Measurements from ENCODE around the gene ABCA13. TPM values are rescaled to one million over a fixed set of nuclear protein-coding genes. Genes with fewer than 3 reads are reported as not detected.

ABCA13 gene
- polyA plus RNA-seq, 1 experiment, result 0.05 TPM

GRCh38 chr7:48321319-48322010 is 150.2 kb downstream of the ABCA13 start:
- H3K27ac ChIP-seq (ENCODE audit: low read depth, low read length), result no peak overlapping the region
- H3K9me3 ChIP-seq (ENCODE audit: control insufficient read depth, insufficient read depth, low read length), result peaks cover 4% of the 10 kb centered on the region; the same call in 1 of the 2 replicates
- POLR2A ChIA-PET, result no interaction called here
- CTCF ChIA-PET, result no interaction called here
- TF ChIP-seq, protein P1, sequence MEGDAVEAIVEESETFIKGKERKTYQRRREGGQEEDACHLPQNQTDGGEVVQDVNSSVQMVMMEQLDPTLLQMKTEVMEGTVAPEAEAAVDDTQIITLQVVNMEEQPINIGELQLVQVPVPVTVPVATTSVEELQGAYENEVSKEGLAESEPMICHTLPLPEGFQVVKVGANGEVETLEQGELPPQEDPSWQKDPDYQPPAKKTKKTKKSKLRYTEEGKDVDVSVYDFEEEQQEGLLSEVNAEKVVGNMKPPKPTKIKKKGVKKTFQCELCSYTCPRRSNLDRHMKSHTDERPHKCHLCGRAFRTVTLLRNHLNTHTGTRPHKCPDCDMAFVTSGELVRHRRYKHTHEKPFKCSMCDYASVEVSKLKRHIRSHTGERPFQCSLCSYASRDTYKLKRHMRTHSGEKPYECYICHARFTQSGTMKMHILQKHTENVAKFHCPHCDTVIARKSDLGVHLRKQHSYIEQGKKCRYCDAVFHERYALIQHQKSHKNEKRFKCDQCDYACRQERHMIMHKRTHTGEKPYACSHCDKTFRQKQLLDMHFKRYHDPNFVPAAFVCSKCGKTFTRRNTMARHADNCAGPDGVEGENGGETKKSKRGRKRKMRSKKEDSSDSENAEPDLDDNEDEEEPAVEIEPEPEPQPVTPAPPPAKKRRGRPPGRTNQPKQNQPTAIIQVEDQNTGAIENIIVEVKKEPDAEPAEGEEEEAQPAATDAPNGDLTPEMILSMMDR (IDR thresholded peaks at IDR 0.05; ENCODE audit: low read depth, low read length), result no peak
- no peak overlapping the region for H3K4me3 ChIP-seq (ENCODE audit: low read depth, low read length)
- H3K27me3 ChIP-seq (ENCODE audit: control insufficient read depth, insufficient read depth, low read length), result no peaks in the 10 kb centered on the region
- DNase-seq (ENCODE audit: low read depth, low spot score), result no peak

- ChIA-PET CTCF (interaction anchor here (0.6 to 1.7 kb wide), 6 partner anchors 12 to 191 kb away, joined by 3 to 6 read pairs (median 3); no protein-coding TSS in a partner anchor), POLR2A (no interaction called here)
- Histone ChIP-seq H3K4me3 (ENCODE audit: low read depth, low read length) (no peak overlapping the region), H3K27me3 (ENCODE audit: control insufficient read depth, insufficient read depth, low read length) (no peaks in the 10 kb centered on the region), H3K27ac (ENCODE audit: low read depth, low read length) (no peak overlapping the region), H3K9me3 (ENCODE audit: control insufficient read depth, insufficient read depth, low read length) (no peaks in the 10 kb centered on the region)
- no peak for DNase-seq (ENCODE audit: low read depth, low spot score)
- TF ChIP-seq, protein P1 (IDR thresholded peaks at IDR 0.05; ENCODE audit: low read depth, low read length), result peak; percentile 70
Observed at GRCh38 chr7:48337012-48337621, 165.9 kb downstream of the ABCA13 start.

DNA sequence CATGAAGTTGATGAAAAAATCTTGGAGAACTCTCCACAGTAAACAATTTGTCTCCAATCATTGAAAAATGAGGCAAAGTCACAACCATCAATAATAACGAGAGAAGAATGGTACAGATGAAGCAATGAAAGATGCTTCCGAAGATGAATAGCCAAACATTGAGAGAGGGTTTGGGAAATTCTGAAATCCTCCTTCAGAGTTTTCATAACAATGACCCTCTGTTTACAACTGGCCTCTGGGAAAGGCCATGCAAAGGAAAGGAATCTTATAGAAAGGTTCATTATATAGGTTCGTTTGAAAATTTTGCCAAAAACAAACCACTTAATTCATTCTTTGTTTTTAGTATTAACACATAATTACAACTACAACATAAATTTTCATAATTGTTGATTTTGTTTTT is 166.5 kb downstream of the ABCA13 start:
- H3K9me3 ChIP-seq (ENCODE audit: control insufficient read depth, insufficient read depth, low read length), result no peaks in the 10 kb centered on the region
- H3K27me3 ChIP-seq (ENCODE audit: control insufficient read depth, insufficient read depth, low read length), result no peaks in the 10 kb centered on the region
- H3K27ac ChIP-seq (ENCODE audit: low read depth, low read length), result no peak overlapping the region
- DNase-seq (ENCODE audit: low read depth, low spot score), result no peak
- ChIA-PET CTCF (interaction anchor here (0.6 to 1.7 kb wide), 5 partner anchors 19 to 191 kb away, joined by 3 to 6 read pairs (median 3); no protein-coding TSS in a partner anchor), POLR2A (no interaction called here)
- no peak overlapping the region for H3K4me3 ChIP-seq (ENCODE audit: low read depth, low read length)
- TF ChIP-seq, protein P1 (IDR thresholded peaks at IDR 0.05; ENCODE audit: low read depth, low read length), result no peak

- Histone ChIP-seq H3K27me3 (ENCODE audit: control insufficient read depth, insufficient read depth, low read length) (peaks cover 2% of the 10 kb centered on the region), H3K27ac (ENCODE audit: low read depth, low read length) (no peak overlapping the region), H3K4me3 (ENCODE audit: low read depth, low read length) (no peak overlapping the region), H3K9me3 (ENCODE audit: control insufficient read depth, insufficient read depth, low read length) (no peaks in the 10 kb centered on the region)
- TF ChIP-seq, protein P1 (IDR thresholded peaks at IDR 0.05; ENCODE audit: low read depth, low read length), result no peak
- ChIA-PET POLR2A (no interaction called here), CTCF (no interaction called here)
- no peak for DNase-seq (ENCODE audit: low read depth, low spot score)
Observed at GRCh38 chr7:48347230-48347825, 176.1 kb downstream of the ABCA13 start.

DNA sequence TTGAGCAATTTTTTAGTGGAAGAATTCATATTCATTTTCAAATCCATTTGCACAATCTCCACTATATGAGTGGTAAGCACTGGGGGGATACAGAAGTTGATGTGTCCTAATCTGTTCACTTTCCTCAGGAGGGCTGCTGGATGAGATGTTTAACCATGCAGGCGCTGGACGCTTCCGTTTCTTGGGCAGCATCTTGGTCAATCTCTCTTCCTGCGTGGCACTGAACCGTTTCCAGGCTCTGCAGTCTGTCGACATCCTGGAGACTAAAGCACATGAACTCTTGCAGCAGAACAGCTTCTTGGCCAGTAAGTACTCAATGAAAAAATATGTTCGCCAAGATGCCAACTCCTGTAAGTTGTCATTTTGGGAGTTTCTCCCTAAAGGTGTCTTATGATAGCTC is 179.3 kb downstream of the ABCA13 start:
- ChIA-PET POLR2A (no interaction called here), CTCF (no interaction called here)
- DNase-seq (ENCODE audit: low read depth, low spot score), result no peak
- Histone ChIP-seq H3K9me3 (ENCODE audit: control insufficient read depth, insufficient read depth, low read length) (no peaks in the 10 kb centered on the region), H3K27me3 (ENCODE audit: control insufficient read depth, insufficient read depth, low read length) (peaks cover 2% of the 10 kb centered on the region), H3K27ac (ENCODE audit: low read depth, low read length) (no peak overlapping the region), H3K4me3 (ENCODE audit: low read depth, low read length) (no peak overlapping the region)
- TF ChIP-seq, protein P1 (IDR thresholded peaks at IDR 0.05; ENCODE audit: low read depth, low read length), result no peak
